DOHH2 (cell line): ENCODE results near the gene TOR4A.

ENCODE experiments used
- EZH2phosphoT487 ChIP-seq: fragments of 200-600 bp; sonication (generic); IDR thresholded peaks from 2 replicates; pipeline ENCODE4 v1.6.1; 2017; ENCODE audit warnings: borderline replicate concordance, mild to moderate bottlenecking, antibody characterized with exemption, low read length, moderate library complexity, mixed read lengths
- TF ChIP-seq, protein P1 (sequence below): fragments of 200-600 bp; sonication (generic); IDR thresholded peaks from one replicate; pipeline ENCODE4 v1.5.1; 2014; ENCODE audit warnings: antibody characterized with exemption, mild to moderate bottlenecking, low read depth, low read length; ENCODE audit not compliant: poor library complexity, severe bottlenecking

DNA sequence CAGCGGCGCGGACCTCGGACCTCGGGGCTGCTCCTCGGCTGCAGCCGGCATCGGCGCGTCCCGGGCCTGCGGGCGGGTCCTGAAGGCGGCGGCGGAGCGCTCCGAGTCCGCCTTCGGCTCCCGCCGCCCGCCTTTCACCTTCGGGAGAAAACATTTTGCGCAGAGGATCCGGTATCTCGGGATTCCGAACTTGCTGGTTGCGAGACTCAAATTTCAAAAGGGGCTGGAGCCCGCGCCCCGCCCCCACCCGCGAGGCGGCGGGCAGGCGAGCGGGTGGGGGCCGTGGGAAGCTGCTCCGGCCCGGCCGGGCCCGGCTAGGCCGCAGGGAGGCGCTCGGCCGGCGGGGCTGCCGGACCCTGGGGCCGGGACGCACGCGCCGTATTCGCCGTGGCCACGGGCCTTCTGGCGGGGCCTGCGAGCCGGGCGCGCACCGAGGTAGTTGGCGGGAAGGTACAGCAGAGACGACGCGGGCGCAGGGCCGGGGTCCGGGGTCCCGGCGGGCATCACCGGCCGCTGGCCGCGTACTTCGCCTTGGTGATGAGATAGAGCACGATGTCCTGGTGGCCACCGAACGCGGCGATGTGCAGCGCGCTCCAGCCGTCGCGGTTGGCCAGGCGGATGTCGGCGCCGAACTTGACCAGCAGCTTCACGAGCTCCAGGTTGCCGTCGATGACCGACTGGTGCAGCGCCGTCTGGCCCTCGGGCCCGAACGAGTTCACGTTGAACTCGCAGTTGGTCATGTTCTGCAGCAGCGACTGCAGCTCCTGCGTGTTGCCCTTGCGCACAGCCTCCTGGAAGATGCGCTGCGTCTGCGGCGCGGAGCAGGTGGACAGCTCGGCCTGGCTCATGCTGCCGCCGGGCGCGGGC, 23.8 kb downstream of the TOR4A start:
- TF ChIP-seq, protein P1, sequence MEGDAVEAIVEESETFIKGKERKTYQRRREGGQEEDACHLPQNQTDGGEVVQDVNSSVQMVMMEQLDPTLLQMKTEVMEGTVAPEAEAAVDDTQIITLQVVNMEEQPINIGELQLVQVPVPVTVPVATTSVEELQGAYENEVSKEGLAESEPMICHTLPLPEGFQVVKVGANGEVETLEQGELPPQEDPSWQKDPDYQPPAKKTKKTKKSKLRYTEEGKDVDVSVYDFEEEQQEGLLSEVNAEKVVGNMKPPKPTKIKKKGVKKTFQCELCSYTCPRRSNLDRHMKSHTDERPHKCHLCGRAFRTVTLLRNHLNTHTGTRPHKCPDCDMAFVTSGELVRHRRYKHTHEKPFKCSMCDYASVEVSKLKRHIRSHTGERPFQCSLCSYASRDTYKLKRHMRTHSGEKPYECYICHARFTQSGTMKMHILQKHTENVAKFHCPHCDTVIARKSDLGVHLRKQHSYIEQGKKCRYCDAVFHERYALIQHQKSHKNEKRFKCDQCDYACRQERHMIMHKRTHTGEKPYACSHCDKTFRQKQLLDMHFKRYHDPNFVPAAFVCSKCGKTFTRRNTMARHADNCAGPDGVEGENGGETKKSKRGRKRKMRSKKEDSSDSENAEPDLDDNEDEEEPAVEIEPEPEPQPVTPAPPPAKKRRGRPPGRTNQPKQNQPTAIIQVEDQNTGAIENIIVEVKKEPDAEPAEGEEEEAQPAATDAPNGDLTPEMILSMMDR = no peak
- no peak; the same call in 1 of the 2 replicates for TF ChIP-seq EZH2phosphoT487
